ENCODE data around the gene P2RX7.

- TF ChIP-seq POLR2A (IDR thresholded peaks at IDR 0.05) (no peak), CTCF (IDR thresholded peaks at IDR 0.05) (no peak)
Observed at GRCh38 chr12:121224591-121224990, 91.9 kb downstream of the P2RX7 start.
